Transverse colon (tissue), 3 donors: ENCODE results near the gene OTUD7B.

Experiments
- CTCF ChIP-seq, 5 experiments: fragments of 200-600 bp in 3 of 5; fragments of 450-650 bp in 2 of 5; sonication (generic) in 3 of 5; IDR thresholded peaks; 1 replicate in 2 of 5; 2 replicates in 3 of 5; pipeline ENCODE4 v1.5.1; 2016 to 2017; ENCODE audit warnings: antibody characterized with exemption in 5 of 5, inconsistent platforms in 3 of 5, mild to moderate bottlenecking in 2 of 5, moderate library complexity in 1 of 5
- POLR2A ChIP-seq: fragments of 450-650 bp; IDR thresholded peaks from one replicate; pipeline ENCODE4 v1.6.1; 2016; ENCODE audit warnings: antibody characterized with exemption, mild to moderate bottlenecking, moderate library complexity

- TF ChIP-seq POLR2A (no peak), CTCF (IDR thresholded peaks at IDR 0.05) (no peak)
These were observed 23.8 kb downstream of the OTUD7B start for GRCh38 chr1:149986486-149987296.
